GM12873 (cell line): ENCODE measurements around the gene KRT3.

Experiments used
- CTCF ChIP-seq: IDR thresholded peaks from 2 replicates; pipeline ENCODE4 v1.5.1; 2012; ENCODE audit warnings: low read depth, mild to moderate bottlenecking, moderate library complexity, low read length, control low read depth; ENCODE audit not compliant: insufficient read depth; ENCODE audit errors: missing control alignments

KRT3 gene

GRCh38 chr12:52748578-52748977, 47.3 kb downstream of the KRT3 start:
- TF ChIP-seq CTCF, result no peak

- no peak for TF ChIP-seq CTCF
Observed at GRCh38 chr12:52745554-52745953, 50.4 kb downstream of the KRT3 start.

GRCh38 chr12:52744493-52745156, 51.3 kb downstream of the KRT3 start:
- no peak for TF ChIP-seq CTCF

- no peak for TF ChIP-seq CTCF
Observed at GRCh38 chr12:52742822-52743457, 53.0 kb downstream of the KRT3 start.

- no peak for TF ChIP-seq CTCF
Observed at GRCh38 chr12:52742196-52742580, 53.7 kb downstream of the KRT3 start.

- no peak for TF ChIP-seq CTCF
Observed at GRCh38 chr12:52741375-52742195, 54.3 kb downstream of the KRT3 start.

- no peak for TF ChIP-seq CTCF
Observed at GRCh38 chr12:52740584-52740983, 55.3 kb downstream of the KRT3 start.
